B cell (primary cell): ENCODE measurements around the gene ENTHD1. TPM values are rescaled to one million over a fixed set of nuclear protein-coding genes. Genes with fewer than 3 reads are reported as not detected.

Experiments used
- ATAC-seq: fragments of 200-7000 bp; cut with Tn5 transposase; one replicate; pipeline ENCODE4 v1.10.0; 2021; ENCODE audit warnings: low read depth, mild to moderate bottlenecking, moderate number of reproducible peaks, moderate library complexity
- CTCF ChIA-PET: fragments of 350-600 bp; sonication (Branson Sonifier 250); formaldehyde crosslinking; loops from one replicate; lab custom pipeline; 2021; ENCODE audit warnings: antibody characterized with exemption, inconsistent platforms; lab: Charles Lee
- POLR2A ChIA-PET: fragments of 350-600 bp; sonication (Branson Sonifier 250); formaldehyde crosslinking; loops from one replicate; lab custom pipeline; 2021; ENCODE audit warnings: antibody characterized with exemption; lab: Charles Lee
- DNase-seq: peaks from one replicate; pipeline ENCODE4 v3.0.0; 2013
- H2AFZ ChIP-seq: 2 replicates; pipeline ENCODE4 v1.6.1; 2012; ENCODE audit warnings: mild to moderate bottlenecking, low read depth, low read length; ENCODE audit not compliant: insufficient read depth, poor library complexity, severe bottlenecking
- H3K27ac ChIP-seq, 2 donors: 1 replicate in 1 of 2; 2 replicates in 1 of 2; pipeline ENCODE4 v1.5.1; 2012 to 2013; ENCODE audit warnings: low read length in 2 of 2, mild to moderate bottlenecking in 2 of 2, moderate library complexity in 1 of 2
- H3K27me3 ChIP-seq, 4 experiments: fragments of 200-600 bp in 1 of 4; sonication (generic) in 1 of 4; replicated peaks in 1 of 4; 1 replicate in 2 of 4; 2 replicates in 2 of 4; pipeline versions ENCODE4 v1.6.1 to v1.7.0; 2013 to 2016; ENCODE audit warnings: low read length in 3 of 4, mild to moderate bottlenecking in 2 of 4, mixed read lengths in 1 of 4, moderate library complexity in 1 of 4; ENCODE audit not compliant: insufficient read depth in 4 of 4, control insufficient read depth in 3 of 4; ENCODE audit errors: control extremely low read depth in 1 of 4
- H3K36me3 ChIP-seq, 2 experiments: replicated peaks in 1 of 2; 1 replicate in 1 of 2; 2 replicates in 1 of 2; pipeline versions ENCODE4 v1.6.1 to v1.7.1; 2013; ENCODE audit warnings: low read length in 1 of 2; ENCODE audit not compliant: insufficient read depth in 2 of 2, control insufficient read depth in 1 of 2; ENCODE audit errors: control extremely low read depth in 1 of 2, extremely low read depth in 1 of 2
- H3K4me1 ChIP-seq, 2 donors: fragments of 200-600 bp in 1 of 2; sonication (generic) in 1 of 2; 1 replicate in 1 of 2; 2 replicates in 1 of 2; pipeline versions ENCODE4 v1.5.1 to v1.6.1; 2013 to 2017; ENCODE audit warnings: low read length in 2 of 2; ENCODE audit not compliant: control insufficient read depth in 2 of 2, insufficient read depth in 2 of 2
- H3K4me2 ChIP-seq: replicated peaks from 2 replicates; pipeline ENCODE3; 2012; ENCODE audit warnings: mild to moderate bottlenecking, low read depth, low read length; ENCODE audit not compliant: poor library complexity, severe bottlenecking
- H3K4me3 ChIP-seq, 5 experiments: fragments of 200-600 bp in 1 of 5; sonication (generic) in 1 of 5; 1 replicate in 3 of 5; 2 replicates in 2 of 5; pipeline versions ENCODE4 v1.5.1 to v1.7.0; 2011 to 2016; ENCODE audit warnings: low read length in 4 of 5, mild to moderate bottlenecking in 4 of 5, low read depth in 2 of 5, control low read depth in 1 of 5, moderate library complexity in 1 of 5; ENCODE audit not compliant: insufficient read depth in 1 of 5; ENCODE audit errors: control extremely low read depth in 1 of 5, extremely low read depth in 1 of 5
- H3K79me2 ChIP-seq: fragments of 200-600 bp; sonication (generic); one replicate; pipeline ENCODE4 v1.6.0; 2016; ENCODE audit warnings: low read length; ENCODE audit not compliant: control insufficient read depth, insufficient read depth
- H3K9ac ChIP-seq: fragments of 200-600 bp; sonication (generic); 2 replicates; pipeline ENCODE4 v1.6.1; 2017; ENCODE audit warnings: mild to moderate bottlenecking, low read length, moderate library complexity
- H3K9me3 ChIP-seq, 3 donors: one replicate each; pipeline versions ENCODE4 v1.6.1 to v1.7.1; 2013; ENCODE audit warnings: low read length in 2 of 3; ENCODE audit not compliant: control insufficient read depth in 2 of 3, insufficient read depth in 1 of 3; ENCODE audit errors: control extremely low read depth in 1 of 3
- H4K20me1 ChIP-seq: 2 replicates; pipeline ENCODE4 v1.6.0; 2012; ENCODE audit warnings: mild to moderate bottlenecking, low read length; ENCODE audit not compliant: insufficient read depth, control insufficient read depth, poor library complexity, severe bottlenecking
- H3K27ac Mint-ChIP-seq: one replicate; pipeline ENCODE4 v1.8.0; 2021; ENCODE audit warnings: mixed read lengths
- H3K27me3 Mint-ChIP-seq: one replicate; pipeline ENCODE4 v1.8.0; 2021; ENCODE audit warnings: mixed read lengths
- H3K4me1 Mint-ChIP-seq: one replicate; pipeline ENCODE4 v1.8.0; 2021; ENCODE audit warnings: mixed read lengths
- H3K4me3 Mint-ChIP-seq: one replicate; pipeline ENCODE4 v1.8.0; 2021; ENCODE audit warnings: mixed read lengths
- H3K9me3 Mint-ChIP-seq: one replicate; pipeline ENCODE4 v1.8.0; 2022; ENCODE audit warnings: mixed read lengths; ENCODE audit not compliant: insufficient read depth
- CTCF ChIP-seq: fragments of 200-600 bp; IDR thresholded peaks from one replicate; pipeline ENCODE4 v1.8.0; 2022; ENCODE audit warnings: antibody characterized with exemption, mild to moderate bottlenecking
- EZH2 ChIP-seq: IDR thresholded peaks from 2 replicates; pipeline ENCODE4 v1.6.1; 2012; ENCODE audit warnings: borderline replicate concordance, low read depth, mild to moderate bottlenecking, moderate library complexity, low read length; ENCODE audit not compliant: insufficient read depth, poor library complexity, severe bottlenecking
- WGBS: methylation state at CpG from one replicate; pipeline ENCODE4 v1.1.5; 2013; ENCODE audit warnings: missing lambda C conversion rate; ENCODE audit not compliant: insufficient coverage; 5-methylcytosine and 5-hydroxymethylcytosine counted together
- intact Hi-C: fragments of 100-400 bp; cut with micrococcal nuclease; formaldehyde crosslinking; loops from one replicate; pipeline ENCODE4 v1.10.0; 2022
- polyA plus RNA-seq: library from polyadenylated mRNA; depleted of rRNA; stranded (reverse); fragments of >200 nt; gene quantifications from 2 replicates; pipeline ENCODE4 v1.2.3, GENCODE V29; 2012
- total RNA-seq, 2 donors: library from RNA; stranded (reverse); fragments of 120-200 nt in 1 of 2; gene quantifications; 1 replicate in 1 of 2; 2 replicates in 1 of 2; pipeline versions ENCODE4 v1.2.3 to v1.2.4, GENCODE V29; 2013 to 2022

ENTHD1 gene
- total and polyA plus RNA-seq, 2 donors (not counting 1 experiment from before 2014, with no cell fraction given) = not detected

- no peak overlapping the region for H2AFZ ChIP-seq
- H3K27ac ChIP-seq = no peak overlapping the region
- CTCF ChIA-PET = no interaction called here
- peaks cover 8 to 14% of the 10 kb centered on the region in 2 donors for H3K4me1 ChIP-seq
- POLR2A ChIA-PET = no interaction called here
- peaks cover 0 to 5% (median 0%) of the 10 kb centered on the region in 4 experiments for H3K27me3 ChIP-seq
- no peak overlapping the region for H3K4me3 ChIP-seq
- H3K4me2 ChIP-seq = no peak overlapping the region
- TF ChIP-seq EZH2 = no peak
- TF ChIP-seq CTCF = no peak
- H3K79me2 ChIP-seq = no peaks in the 10 kb centered on the region
- intact Hi-C loops = no loop called here
- Mint-ChIP-seq H3K27me3 (peaks cover 7% of the 10 kb centered on the region), H3K4me3 (no peak overlapping the region), H3K4me1 (peaks cover 13% of the 10 kb centered on the region), H3K27ac (no peak overlapping the region), H3K9me3 (no peaks in the 10 kb centered on the region)
- no peaks in the 10 kb centered on the region for H3K36me3 ChIP-seq
- WGBS = no CpG with 5 or more reads among the region's 2 CpGs
- DNase-seq = no peak
- no peak overlapping the region for H3K9ac ChIP-seq
- peaks cover 0 to 16% (median 0%) of the 10 kb centered on the region in 3 donors for H3K9me3 ChIP-seq
- no peaks in the 10 kb centered on the region for H4K20me1 ChIP-seq
- no peak for ATAC-seq
Observed at GRCh38 chr22:39750759-39751158, 142.8 kb downstream of the ENTHD1 start.

GRCh38 chr22:39748877-39749276 is 144.7 kb downstream of the ENTHD1 start:
- ChIA-PET CTCF (no interaction called here), POLR2A (no interaction called here)
- Mint-ChIP-seq H3K9me3 (no peaks in the 10 kb centered on the region), H3K4me1 (peaks cover 25% of the 10 kb centered on the region), H3K27me3 (peaks cover 7% of the 10 kb centered on the region), H3K27ac (no peak overlapping the region), H3K4me3 (no peak overlapping the region)
- no peaks in the 10 kb centered on the region for H3K36me3 ChIP-seq
- TF ChIP-seq CTCF (no peak), EZH2 (no peak)
- H3K27me3 ChIP-seq = no peaks in the 10 kb centered on the region
- 67% methylated on average over 3 of the region's 3 CpGs for WGBS
- no peak overlapping the region for H3K4me3 ChIP-seq
- peaks cover 0 to 16% (median 0%) of the 10 kb centered on the region in 3 donors for H3K9me3 ChIP-seq
- intact Hi-C loops = no loop called here
- H2AFZ ChIP-seq = no peak overlapping the region
- DNase-seq = no peak
- no peak for ATAC-seq
- no peaks in the 10 kb centered on the region for H4K20me1 ChIP-seq
- no peak overlapping the region for H3K27ac ChIP-seq
- no peak overlapping the region for H3K4me2 ChIP-seq
- peaks cover 14 to 25% of the 10 kb centered on the region in 2 donors for H3K4me1 ChIP-seq
- no peaks in the 10 kb centered on the region for H3K79me2 ChIP-seq
- H3K9ac ChIP-seq = no peak overlapping the region
